ENCODE data around the gene KIF21B. TPM values are rescaled to one million over a fixed set of nuclear protein-coding genes. Genes with fewer than 3 reads are reported as not detected.

Gene KIF21B
- total and polyA plus RNA-seq, 2 experiments from 2014 or later = 4.6 to 34.3 TPM

DNA sequence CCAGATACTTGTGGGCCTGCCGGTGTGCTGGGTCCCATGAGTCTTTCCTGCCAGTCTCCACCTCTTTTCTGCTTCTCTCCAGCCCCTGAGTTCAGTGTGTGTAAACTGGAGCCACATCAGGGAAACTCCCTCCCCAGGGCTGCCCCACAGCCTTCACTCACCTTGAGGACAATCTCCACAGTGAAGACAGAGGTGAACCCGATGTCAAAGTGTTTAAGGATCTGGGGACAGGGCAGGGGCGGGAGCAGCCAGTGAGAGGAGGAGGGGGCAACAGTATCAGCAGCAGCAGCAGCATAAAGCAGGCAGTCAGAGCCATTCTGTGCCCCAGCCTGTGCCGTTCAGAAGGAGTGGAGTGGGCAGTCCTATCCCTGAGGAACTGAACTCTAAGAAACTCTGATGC is 45.5 kb upstream of the KIF21B start:
- Histone ChIP-seq H3K27me3 (ENCODE audit: insufficient read depth) (no peaks in the 10 kb centered on the region), H3K27ac (ENCODE audit: low read depth) (no peak overlapping the region), H3F3A (replicated peaks; ENCODE audit: low read depth) (no peaks in the 10 kb centered on the region), H3K4me1 (ENCODE audit: insufficient read depth) (no peaks in the 10 kb centered on the region), H3K4me2 (no peak overlapping the region), H3K4me3 (no peak overlapping the region), H2AFZ (no peak overlapping the region; the same call in 1 of the 2 replicates), H4K20me1 (replicated peaks; ENCODE audit: insufficient read depth) (no peaks in the 10 kb centered on the region), H3K36me3 (ENCODE audit: insufficient read depth) (no peaks in the 10 kb centered on the region), H3K9me2 (ENCODE audit: insufficient read depth) (no peaks in the 10 kb centered on the region), H3K79me2 (replicated peaks; ENCODE audit: insufficient read depth) (no peaks in the 10 kb centered on the region)
- H3K4me3 Mint-ChIP-seq = no peak overlapping the region
- peaks cover 2% of the 10 kb centered on the region for H3K27me3 Mint-ChIP-seq (ENCODE audit: insufficient read depth, low read depth, poor library complexity)
- H3K36me3 Mint-ChIP-seq (ENCODE audit: low read depth) = no peaks in the 10 kb centered on the region
- H3K27ac Mint-ChIP-seq = no peak overlapping the region
- H3K9me3 Mint-ChIP-seq = no peaks in the 10 kb centered on the region; the same call in 2 of the 3 replicates
- TF ChIP-seq, protein P1, sequence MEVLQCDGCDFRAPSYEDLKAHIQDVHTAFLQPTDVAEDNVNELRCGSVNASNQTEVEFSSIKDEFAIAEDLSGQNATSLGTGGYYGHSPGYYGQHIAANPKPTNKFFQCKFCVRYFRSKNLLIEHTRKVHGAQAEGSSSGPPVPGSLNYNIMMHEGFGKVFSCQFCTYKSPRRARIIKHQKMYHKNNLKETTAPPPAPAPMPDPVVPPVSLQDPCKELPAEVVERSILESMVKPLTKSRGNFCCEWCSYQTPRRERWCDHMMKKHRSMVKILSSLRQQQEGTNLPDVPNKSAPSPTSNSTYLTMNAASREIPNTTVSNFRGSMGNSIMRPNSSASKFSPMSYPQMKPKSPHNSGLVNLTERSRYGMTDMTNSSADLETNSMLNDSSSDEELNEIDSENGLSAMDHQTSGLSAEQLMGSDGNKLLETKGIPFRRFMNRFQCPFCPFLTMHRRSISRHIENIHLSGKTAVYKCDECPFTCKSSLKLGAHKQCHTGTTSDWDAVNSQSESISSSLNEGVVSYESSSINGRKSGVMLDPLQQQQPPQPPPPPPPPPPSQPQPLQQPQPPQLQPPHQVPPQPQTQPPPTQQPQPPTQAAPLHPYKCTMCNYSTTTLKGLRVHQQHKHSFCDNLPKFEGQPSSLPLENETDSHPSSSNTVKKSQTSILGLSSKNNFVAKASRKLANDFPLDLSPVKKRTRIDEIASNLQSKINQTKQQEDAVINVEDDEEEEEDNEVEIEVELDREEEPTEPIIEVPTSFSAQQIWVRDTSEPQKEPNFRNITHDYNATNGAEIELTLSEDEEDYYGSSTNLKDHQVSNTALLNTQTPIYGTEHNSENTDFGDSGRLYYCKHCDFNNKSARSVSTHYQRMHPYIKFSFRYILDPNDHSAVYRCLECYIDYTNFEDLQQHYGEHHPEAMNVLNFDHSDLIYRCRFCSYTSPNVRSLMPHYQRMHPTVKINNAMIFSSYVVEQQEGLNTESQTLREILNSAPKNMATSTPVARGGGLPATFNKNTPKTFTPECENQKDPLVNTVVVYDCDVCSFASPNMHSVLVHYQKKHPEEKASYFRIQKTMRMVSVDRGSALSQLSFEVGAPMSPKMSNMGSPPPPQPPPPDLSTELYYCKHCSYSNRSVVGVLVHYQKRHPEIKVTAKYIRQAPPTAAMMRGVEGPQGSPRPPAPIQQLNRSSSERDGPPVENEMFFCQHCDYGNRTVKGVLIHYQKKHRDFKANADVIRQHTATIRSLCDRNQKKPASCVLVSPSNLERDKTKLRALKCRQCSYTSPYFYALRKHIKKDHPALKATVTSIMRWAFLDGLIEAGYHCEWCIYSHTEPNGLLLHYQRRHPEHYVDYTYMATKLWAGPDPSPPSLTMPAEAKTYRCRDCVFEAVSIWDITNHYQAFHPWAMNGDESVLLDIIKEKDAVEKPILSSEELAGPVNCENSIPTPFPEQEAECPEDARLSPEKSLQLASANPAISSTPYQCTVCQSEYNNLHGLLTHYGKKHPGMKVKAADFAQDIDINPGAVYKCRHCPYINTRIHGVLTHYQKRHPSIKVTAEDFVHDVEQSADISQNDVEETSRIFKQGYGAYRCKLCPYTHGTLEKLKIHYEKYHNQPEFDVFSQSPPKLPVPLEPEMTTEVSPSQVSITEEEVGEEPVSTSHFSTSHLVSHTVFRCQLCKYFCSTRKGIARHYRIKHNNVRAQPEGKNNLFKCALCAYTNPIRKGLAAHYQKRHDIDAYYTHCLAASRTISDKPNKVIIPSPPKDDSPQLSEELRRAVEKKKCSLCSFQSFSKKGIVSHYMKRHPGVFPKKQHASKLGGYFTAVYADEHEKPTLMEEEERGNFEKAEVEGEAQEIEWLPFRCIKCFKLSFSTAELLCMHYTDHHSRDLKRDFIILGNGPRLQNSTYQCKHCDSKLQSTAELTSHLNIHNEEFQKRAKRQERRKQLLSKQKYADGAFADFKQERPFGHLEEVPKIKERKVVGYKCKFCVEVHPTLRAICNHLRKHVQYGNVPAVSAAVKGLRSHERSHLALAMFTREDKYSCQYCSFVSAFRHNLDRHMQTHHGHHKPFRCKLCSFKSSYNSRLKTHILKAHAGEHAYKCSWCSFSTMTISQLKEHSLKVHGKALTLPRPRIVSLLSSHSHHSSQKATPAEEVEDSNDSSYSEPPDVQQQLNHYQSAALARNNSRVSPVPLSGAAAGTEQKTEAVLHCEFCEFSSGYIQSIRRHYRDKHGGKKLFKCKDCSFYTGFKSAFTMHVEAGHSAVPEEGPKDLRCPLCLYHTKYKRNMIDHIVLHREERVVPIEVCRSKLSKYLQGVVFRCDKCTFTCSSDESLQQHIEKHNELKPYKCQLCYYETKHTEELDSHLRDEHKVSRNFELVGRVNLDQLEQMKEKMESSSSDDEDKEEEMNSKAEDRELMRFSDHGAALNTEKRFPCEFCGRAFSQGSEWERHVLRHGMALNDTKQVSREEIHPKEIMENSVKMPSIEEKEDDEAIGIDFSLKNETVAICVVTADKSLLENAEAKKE (CRISPR knock-in tag; IDR thresholded peaks at IDR 0.05) = no peak
- TF ChIP-seq STAT1 (IDR thresholded peaks at IDR 0.05; ENCODE audit: unreplicated experiment) (no peak), CREB1 (CRISPR knock-in tag; IDR thresholded peaks at IDR 0.05; ENCODE audit: low read depth) (no peak), EZH2phosphoT487 (IDR thresholded peaks at IDR 0.05; ENCODE audit: unreplicated experiment) (no peak), NANOG (IDR thresholded peaks at IDR 0.05; ENCODE audit: borderline replicate concordance) (no peak), POLR2AphosphoS5 (IDR thresholded peaks at IDR 0.05; ENCODE audit: low read depth) (no peak), ZNF331 (CRISPR knock-in tag; IDR thresholded peaks at IDR 0.05; ENCODE audit: low read depth) (no peak), EZH2 (IDR thresholded peaks at IDR 0.05; ENCODE audit: low read depth, unreplicated experiment) (no peak), ZNF114 (CRISPR knock-in tag; IDR thresholded peaks at IDR 0.05) (no peak), JUNB (IDR thresholded peaks at IDR 0.05; ENCODE audit: unreplicated experiment) (no peak)
- TF ChIP-seq, protein P2, sequence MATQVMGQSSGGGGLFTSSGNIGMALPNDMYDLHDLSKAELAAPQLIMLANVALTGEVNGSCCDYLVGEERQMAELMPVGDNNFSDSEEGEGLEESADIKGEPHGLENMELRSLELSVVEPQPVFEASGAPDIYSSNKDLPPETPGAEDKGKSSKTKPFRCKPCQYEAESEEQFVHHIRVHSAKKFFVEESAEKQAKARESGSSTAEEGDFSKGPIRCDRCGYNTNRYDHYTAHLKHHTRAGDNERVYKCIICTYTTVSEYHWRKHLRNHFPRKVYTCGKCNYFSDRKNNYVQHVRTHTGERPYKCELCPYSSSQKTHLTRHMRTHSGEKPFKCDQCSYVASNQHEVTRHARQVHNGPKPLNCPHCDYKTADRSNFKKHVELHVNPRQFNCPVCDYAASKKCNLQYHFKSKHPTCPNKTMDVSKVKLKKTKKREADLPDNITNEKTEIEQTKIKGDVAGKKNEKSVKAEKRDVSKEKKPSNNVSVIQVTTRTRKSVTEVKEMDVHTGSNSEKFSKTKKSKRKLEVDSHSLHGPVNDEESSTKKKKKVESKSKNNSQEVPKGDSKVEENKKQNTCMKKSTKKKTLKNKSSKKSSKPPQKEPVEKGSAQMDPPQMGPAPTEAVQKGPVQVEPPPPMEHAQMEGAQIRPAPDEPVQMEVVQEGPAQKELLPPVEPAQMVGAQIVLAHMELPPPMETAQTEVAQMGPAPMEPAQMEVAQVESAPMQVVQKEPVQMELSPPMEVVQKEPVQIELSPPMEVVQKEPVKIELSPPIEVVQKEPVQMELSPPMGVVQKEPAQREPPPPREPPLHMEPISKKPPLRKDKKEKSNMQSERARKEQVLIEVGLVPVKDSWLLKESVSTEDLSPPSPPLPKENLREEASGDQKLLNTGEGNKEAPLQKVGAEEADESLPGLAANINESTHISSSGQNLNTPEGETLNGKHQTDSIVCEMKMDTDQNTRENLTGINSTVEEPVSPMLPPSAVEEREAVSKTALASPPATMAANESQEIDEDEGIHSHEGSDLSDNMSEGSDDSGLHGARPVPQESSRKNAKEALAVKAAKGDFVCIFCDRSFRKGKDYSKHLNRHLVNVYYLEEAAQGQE (IDR thresholded peaks at IDR 0.05; ENCODE audit: unreplicated experiment) = no peak
- TF ChIP-seq, protein P3, sequence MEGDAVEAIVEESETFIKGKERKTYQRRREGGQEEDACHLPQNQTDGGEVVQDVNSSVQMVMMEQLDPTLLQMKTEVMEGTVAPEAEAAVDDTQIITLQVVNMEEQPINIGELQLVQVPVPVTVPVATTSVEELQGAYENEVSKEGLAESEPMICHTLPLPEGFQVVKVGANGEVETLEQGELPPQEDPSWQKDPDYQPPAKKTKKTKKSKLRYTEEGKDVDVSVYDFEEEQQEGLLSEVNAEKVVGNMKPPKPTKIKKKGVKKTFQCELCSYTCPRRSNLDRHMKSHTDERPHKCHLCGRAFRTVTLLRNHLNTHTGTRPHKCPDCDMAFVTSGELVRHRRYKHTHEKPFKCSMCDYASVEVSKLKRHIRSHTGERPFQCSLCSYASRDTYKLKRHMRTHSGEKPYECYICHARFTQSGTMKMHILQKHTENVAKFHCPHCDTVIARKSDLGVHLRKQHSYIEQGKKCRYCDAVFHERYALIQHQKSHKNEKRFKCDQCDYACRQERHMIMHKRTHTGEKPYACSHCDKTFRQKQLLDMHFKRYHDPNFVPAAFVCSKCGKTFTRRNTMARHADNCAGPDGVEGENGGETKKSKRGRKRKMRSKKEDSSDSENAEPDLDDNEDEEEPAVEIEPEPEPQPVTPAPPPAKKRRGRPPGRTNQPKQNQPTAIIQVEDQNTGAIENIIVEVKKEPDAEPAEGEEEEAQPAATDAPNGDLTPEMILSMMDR (conservative IDR thresholded peaks at IDR 0.05; ENCODE audit: low read depth in 2 of 2) = no peak
- ATAC-seq (peak; percentile 27), DNase-seq (ENCODE audit: low spot score) (no peak)
- H3K4me1 Mint-ChIP-seq = peaks cover 5% of the 10 kb centered on the region; the same call in 2 of the 3 replicates

Measured in GM23338 (cell line).